ENCODE results near the gene CATSPERE.

- TF ChIP-seq CTCF (IDR thresholded peaks at IDR 0.05; ENCODE audit: extremely low read depth in 1 of 2, insufficient read depth in 1 of 2, low read depth in 1 of 2, low read length in 2 of 2) (no peak), POLR2AphosphoS5 (IDR thresholded peaks at IDR 0.05; ENCODE audit: insufficient read depth, low read depth, low read length) (no peak)
Observed at GRCh38 chr1:244473059-244473605, 12.1 kb downstream of the CATSPERE start.

Measured in endothelial cell of umbilical vein (primary cell).